Right lobe of liver (tissue), 6 donors: ENCODE results near the gene ZNHIT1. TPM values are rescaled to one million over a fixed set of nuclear protein-coding genes. Genes with fewer than 3 reads are reported as not detected.

Experiments
- ATAC-seq, 4 donors: fragments of 200-7000 bp; cut with Tn5 transposase; one replicate each; pipeline ENCODE4 v1.9.1; 2020; ENCODE audit warnings: mild to moderate bottlenecking in 4 of 4, moderate library complexity in 4 of 4
- DNase-seq, 3 donors: peaks; one replicate each; pipeline ENCODE4 v3.0.0-alpha.2; 2020
- H3K27ac ChIP-seq, 3 donors: fragments of 200-600 bp; one replicate each; pipeline ENCODE4 v1.8.0; 2022
- H3K27me3 ChIP-seq, 2 donors: fragments of 200-600 bp; one replicate each; pipeline ENCODE4 v1.8.0; 2022
- H3K36me3 ChIP-seq, 4 donors: fragments of 200-600 bp; sonication (generic) in 1 of 4; one replicate each; pipeline versions ENCODE4 v1.5.1 to v1.8.0; 2017 to 2022; ENCODE audit warnings: control low read depth in 1 of 4
- H3K4me1 ChIP-seq, 4 donors: fragments of 200-600 bp; sonication (generic) in 1 of 4; one replicate each; pipeline versions ENCODE4 v1.5.1 to v1.8.0; 2017 to 2022; ENCODE audit warnings: control low read depth in 1 of 4
- H3K4me3 ChIP-seq, 3 donors: fragments of 200-600 bp; one replicate each; pipeline ENCODE4 v1.8.0; 2022
- H3K9me3 ChIP-seq, 4 donors: fragments of 200-600 bp; sonication (generic) in 1 of 4; one replicate each; pipeline versions ENCODE4 v1.5.1 to v1.8.0; 2017 to 2022; ENCODE audit warnings: control low read depth in 1 of 4
- CTCF ChIP-seq, 4 donors: fragments of 200-600 bp in 3 of 4; fragments of 450-650 bp in 1 of 4; IDR thresholded peaks; one replicate each; pipeline versions ENCODE4 v1.5.1 to v1.8.0; 2016 to 2022; ENCODE audit warnings: antibody characterized with exemption in 4 of 4, mild to moderate bottlenecking in 2 of 4
- POLR2A ChIP-seq: fragments of 450-650 bp; IDR thresholded peaks from one replicate; pipeline ENCODE4 v1.6.1; 2017; ENCODE audit warnings: antibody characterized with exemption, mild to moderate bottlenecking
- WGBS: methylation state at CpG from one replicate; pipeline ENCODE4 v1.1.6; 2018; ENCODE audit warnings: low coverage, low lambda C conversion rate; ENCODE audit not compliant: insufficient coverage; ENCODE audit errors: missing lambda C conversion rate; 5-methylcytosine and 5-hydroxymethylcytosine counted together
- intact Hi-C, 2 donors: fragments of 100-400 bp; cut with DNase I; formaldehyde crosslinking; loops; one replicate each; pipeline versions ENCODE4 v1.11.2 to v1.14.1; 2022
- total RNA-seq, 6 experiments: library from RNA; depleted of rRNA in 2 of 6; stranded (reverse); fragments of >200 nt in 2 of 6; fragmentation: NEBNext Ultra II Directional in 3 of 6; extraction: Animal tissue kit (Norgen Biotek cat#: 25700) in 3 of 6; gene quantifications; one replicate each; pipeline versions ENCODE4 v1.1.0 to v1.2.4, GENCODE V29; 2016 to 2023
- donor health status: DM: no; HTN: yes; CAD: no.
- donor health status: DM: no; HTN: no; CAD: no.
- donor health status: DM: no; HTN: no; CAD: no.
- donor health status: DM: no; HTN: yes; CAD: no.
- donor health status: DM: no; HTN: yes; CAD: no.

Gene ZNHIT1
- total RNA-seq, 6 experiments from 2014 or later: 68.3 to 159 (median 111) TPM

DNA sequence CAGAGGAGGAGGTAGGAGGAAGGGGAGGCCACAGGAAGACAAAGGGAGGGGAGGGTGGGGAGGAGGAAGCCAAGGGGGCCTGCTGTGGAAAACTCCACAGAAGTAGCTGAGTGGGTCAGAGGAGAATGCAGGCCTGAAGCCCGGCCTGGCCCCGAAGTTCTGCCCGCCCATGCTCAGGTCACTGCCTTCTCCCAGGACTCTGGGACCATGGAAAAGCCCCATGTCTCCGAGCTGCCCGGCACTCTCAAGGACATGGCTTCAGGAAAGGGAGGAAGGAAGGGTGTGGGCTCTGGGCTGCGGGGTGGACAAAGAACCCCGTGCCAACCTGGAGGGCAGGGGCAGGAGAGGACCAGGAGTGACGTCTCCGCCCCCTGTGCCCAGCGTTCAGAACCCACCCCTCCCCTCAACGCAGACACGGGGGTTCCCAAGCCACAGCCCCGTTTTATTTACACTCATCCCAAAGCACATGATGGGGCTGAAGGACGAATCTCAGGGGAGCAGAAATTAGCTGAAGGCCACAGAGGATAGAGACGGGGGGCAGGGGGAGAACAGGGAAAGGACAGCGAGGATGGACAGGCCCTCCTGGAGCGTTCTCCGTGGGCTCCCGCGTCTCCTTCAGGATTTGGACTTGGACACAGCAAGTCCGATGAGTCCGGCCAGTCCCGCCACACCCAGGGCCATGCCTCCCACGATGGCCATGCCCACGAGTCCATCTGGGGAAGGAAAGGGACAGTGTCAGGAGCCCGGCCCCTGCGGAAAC lies 21.4 kb downstream of the ZNHIT1 start:
- no peak for TF ChIP-seq CTCF (IDR thresholded peaks at IDR 0.05)
- no peak for TF ChIP-seq POLR2A
- intact Hi-C loops: no loop called here
- ATAC-seq (peak in 3 of 4 donors; percentile 3 to 5 (median 4)), DNase-seq (peak in 1 of 3 donors; percentile 53)
- Histone ChIP-seq H3K36me3 (peaks cover 0 to 17% (median 6%) of the 10 kb centered on the region in 4 donors), H3K27me3 (no peaks in the 10 kb centered on the region), H3K27ac (peak overlapping the region; percentile 79 to 97 (median 81)), H3K4me3 (no peak overlapping the region), H3K9me3 (no peaks in the 10 kb centered on the region), H3K4me1 (peaks cover 0 to 30% (median 15%) of the 10 kb centered on the region in 4 donors)
- WGBS: 50% methylated on average over 15 of the region's 27 CpGs

- H3K36me3 ChIP-seq: peaks cover 0 to 17% (median 6%) of the 10 kb centered on the region in 4 donors
- no peak overlapping the region for H3K4me3 ChIP-seq
- no peaks in the 10 kb centered on the region for H3K27me3 ChIP-seq
- ATAC-seq: no peak
- WGBS: no CpG with 5 or more reads among the region's 9 CpGs
- H3K27ac ChIP-seq: peak overlapping the region in 1 of 3 donors; percentile 97
- no peak for DNase-seq
- intact Hi-C loops: no loop called here
- no peak for TF ChIP-seq CTCF (IDR thresholded peaks at IDR 0.05)
- no peak for TF ChIP-seq POLR2A
- no peaks in the 10 kb centered on the region for H3K9me3 ChIP-seq
- peaks cover 0 to 30% (median 15%) of the 10 kb centered on the region in 4 donors for H3K4me1 ChIP-seq
Measured at GRCh38 chr7:101239951-101240220, 21.9 kb downstream of the ZNHIT1 start.

- no peaks in the 10 kb centered on the region for H3K9me3 ChIP-seq
- H3K4me3 ChIP-seq: no peak overlapping the region
- peak in 1 of 3 donors; percentile 35 for DNase-seq
- H3K4me1 ChIP-seq: peaks cover 0 to 32% (median 16%) of the 10 kb centered on the region in 4 donors
- ATAC-seq: no peak
- peaks cover 0 to 17% (median 6%) of the 10 kb centered on the region in 4 donors for H3K36me3 ChIP-seq
- intact Hi-C loops: no loop called here
- 77% methylated on average over 14 of the region's 32 CpGs for WGBS
- no peak overlapping the region for H3K27ac ChIP-seq
- H3K27me3 ChIP-seq: no peaks in the 10 kb centered on the region
- TF ChIP-seq CTCF (IDR thresholded peaks at IDR 0.05) (no peak), POLR2A (no peak)
Measured at GRCh38 chr7:101240226-101241014, 22.5 kb downstream of the ZNHIT1 start.

GRCh38 chr7:101241015-101241363 lies 23.0 kb downstream of the ZNHIT1 start:
- ATAC-seq: no peak
- H3K27ac ChIP-seq: no peak overlapping the region
- DNase-seq: no peak
- 74% methylated on average over 11 of the region's 12 CpGs for WGBS
- intact Hi-C loops: no loop called here
- H3K27me3 ChIP-seq: no peaks in the 10 kb centered on the region
- H3K4me1 ChIP-seq: peaks cover 0 to 37% (median 18%) of the 10 kb centered on the region in 4 donors
- peaks cover 0 to 17% (median 6%) of the 10 kb centered on the region in 4 donors for H3K36me3 ChIP-seq
- no peak overlapping the region for H3K4me3 ChIP-seq
- H3K9me3 ChIP-seq: no peaks in the 10 kb centered on the region
- TF ChIP-seq CTCF (IDR thresholded peaks at IDR 0.05) (no peak), POLR2A (no peak)
